ENCODE data around the gene GOLGA6L24. TPM values are rescaled to one million over a fixed set of nuclear protein-coding genes. Genes with fewer than 3 reads are reported as not detected.
A peak's percentile ranks its signal among the peaks of the same experiment; 100 is the strongest.
"Not testable (repeated sequence)": the region's sequence is repeated elsewhere in the genome, so short reads cannot be mapped to it uniquely, and the experiment has no call there.

Gene GOLGA6L24
- not detected in 2 replicates for total RNA-seq (2014; rRNA removed; shearing (Covaris generic); ENCODE audit: low replicate concordance)

DNA sequence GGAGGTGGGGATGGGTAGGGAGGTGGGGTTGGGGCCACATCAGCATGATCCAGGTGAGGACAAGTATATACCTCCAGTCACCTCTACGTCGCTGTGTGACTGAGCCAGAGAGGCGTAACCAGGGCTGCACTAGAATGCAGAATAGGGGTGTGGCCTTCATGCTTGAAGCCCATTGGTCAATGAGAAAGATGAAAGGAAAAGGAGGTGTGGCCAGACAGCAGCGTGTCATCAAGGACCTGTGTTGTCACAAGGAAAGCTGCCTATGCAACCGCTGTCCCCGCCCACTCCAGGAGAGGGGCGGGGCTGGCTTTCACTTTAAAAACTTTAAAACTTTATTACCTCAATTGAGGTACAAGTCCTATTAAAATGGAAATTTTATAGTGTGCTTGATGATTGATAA lies at the start of gene GOLGA6L24:
Gene GOLGA6L24, minus strand, starts transcription at position 101 of the 400 bp plus-strand sequence. Its CDS starts 61 bp downstream, at position 40.
- DNase-seq, H3K4me3 ChIP-seq, H3K36me3 ChIP-seq, H3K9me3 ChIP-seq, H3K27me3 ChIP-seq: not testable (repeated sequence)

DNA sequence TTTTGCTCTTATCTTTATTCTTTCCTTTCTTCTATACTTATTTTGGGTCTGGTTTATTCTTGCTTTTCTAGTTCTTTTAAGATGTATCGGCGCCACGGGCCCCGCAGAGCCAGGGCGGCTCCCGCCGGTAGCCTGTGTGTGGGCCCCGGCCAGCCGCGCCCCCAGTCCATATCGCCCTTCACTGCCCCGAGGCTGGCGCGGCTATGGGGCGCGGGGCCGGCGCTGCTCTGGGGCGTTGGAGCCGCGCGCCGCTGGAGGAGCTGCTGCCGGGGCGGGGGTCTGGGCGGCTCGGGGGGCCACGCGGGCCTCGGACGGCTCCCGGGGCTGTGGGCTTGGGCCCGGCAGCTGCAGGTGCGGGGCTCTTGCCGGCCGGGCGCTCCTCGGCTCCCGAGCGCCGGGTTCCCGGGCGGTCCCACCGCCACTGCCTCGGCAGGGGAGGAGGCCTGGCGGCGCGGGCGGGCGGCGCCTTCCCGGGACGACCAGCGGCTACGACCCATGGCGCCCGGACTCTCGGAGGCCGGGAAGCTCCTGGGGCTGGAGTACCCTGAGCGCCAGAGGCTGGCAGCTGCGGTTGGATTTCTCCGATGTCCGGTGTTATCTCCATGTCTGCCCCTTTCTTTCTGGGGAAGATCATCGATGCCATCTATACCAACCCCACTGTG lies 45.0 kb upstream of the GOLGA6L24 start:
- H3K9me3 ChIP-seq, H3K4me3 ChIP-seq, H3K36me3 ChIP-seq, H3K27me3 ChIP-seq, DNase-seq: not testable (repeated sequence)

DNA sequence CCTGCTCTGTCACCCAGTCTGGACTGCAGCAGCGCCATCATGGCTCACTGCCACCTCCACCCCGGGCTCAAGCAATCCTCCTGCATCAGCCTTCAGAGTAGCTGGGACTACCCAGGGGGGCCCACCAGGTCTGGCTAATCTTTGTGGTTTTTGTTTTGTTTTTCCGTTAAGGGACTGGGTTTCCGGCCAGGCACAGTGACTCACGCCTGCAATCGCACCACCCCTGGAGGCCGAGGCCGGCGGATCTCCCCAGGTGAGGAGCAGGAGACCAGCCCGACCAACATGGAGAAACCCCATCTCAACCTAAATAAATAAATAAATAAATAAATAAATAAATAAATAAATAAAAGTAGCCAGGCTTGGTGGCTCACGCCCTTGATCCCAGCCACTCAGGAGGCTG lies 38.1 kb upstream of the GOLGA6L24 start:
- H3K36me3 ChIP-seq, H3K9me3 ChIP-seq, H3K4me3 ChIP-seq, DNase-seq, H3K27me3 ChIP-seq: not testable (repeated sequence)

GRCh38 chr15:28380053-28380452 lies 22.2 kb upstream of the GOLGA6L24 start:
- H3K36me3 ChIP-seq, H3K27me3 ChIP-seq: not testable (repeated sequence)
- DNase-seq = peak; percentile 62

GRCh38 chr15:28378364-28378763 lies 20.5 kb upstream of the GOLGA6L24 start, which contains the start of gene GOLGA8F:
Gene GOLGA8F, plus strand, starts transcription at chr15:28378664. Its CDS starts 98 bp downstream, at chr15:28378762.
- H3K4me3 ChIP-seq, H3K9me3 ChIP-seq, DNase-seq, H3K36me3 ChIP-seq, H3K27me3 ChIP-seq: not testable (repeated sequence)

More at GRCh38 chr15:28380053-28380452, 22.2 kb upstream of the GOLGA6L24 start:
- H3K9me3 ChIP-seq, H3K4me3 ChIP-seq: not testable (repeated sequence)

DNA sequence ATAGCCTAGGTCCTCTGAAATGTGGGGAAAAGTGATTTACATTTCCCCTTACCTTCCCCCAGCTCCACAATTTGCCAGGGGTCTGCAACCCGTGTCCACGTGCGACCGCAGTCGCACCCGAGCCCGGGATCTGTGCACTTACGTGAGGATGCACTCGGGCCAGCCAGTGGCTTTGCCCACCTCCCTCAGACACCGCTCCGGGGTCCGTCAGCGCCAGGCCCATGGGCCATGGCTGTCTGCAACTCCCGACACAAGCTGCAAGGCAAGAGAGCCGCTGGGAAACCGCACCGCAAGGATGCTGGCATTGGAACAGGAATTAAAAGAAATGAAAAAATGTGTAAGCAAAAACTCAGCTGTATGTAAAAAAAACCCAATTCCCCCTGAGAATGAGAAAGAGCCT lies 7.6 kb upstream of the GOLGA6L24 start:
- H3K9me3 ChIP-seq, H3K27me3 ChIP-seq, DNase-seq, H3K36me3 ChIP-seq, H3K4me3 ChIP-seq: not testable (repeated sequence)

DNA sequence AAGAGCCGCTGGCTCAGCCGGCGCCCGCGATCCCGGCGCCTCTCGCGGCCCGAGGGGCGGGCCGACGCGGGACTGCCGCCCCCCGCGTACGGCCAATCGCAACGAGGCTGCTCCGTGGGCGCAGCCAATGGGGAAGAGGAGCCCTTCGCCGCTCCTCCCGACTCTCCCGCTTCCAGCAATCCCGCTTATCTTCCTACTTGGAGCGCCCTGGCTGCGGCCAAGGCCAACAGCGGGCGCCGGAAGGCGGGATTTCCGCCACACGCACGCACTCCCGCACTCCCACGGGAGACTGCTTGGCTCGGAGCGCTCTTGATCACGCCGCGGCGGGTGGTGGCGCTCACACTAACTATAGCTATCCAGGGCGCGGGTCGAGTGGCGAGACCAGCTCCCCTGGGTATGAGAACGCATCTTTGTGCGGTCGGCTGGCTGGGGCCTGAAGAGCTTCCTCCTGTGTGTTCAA lies 35.7 kb downstream of the GOLGA6L24 start, which contains the start of gene HERC2:
Gene HERC2, minus strand, starts transcription at position 51 of the 460 bp plus-strand sequence. CDS start 746 bp downstream, outside the sequence.
- not testable (repeated sequence) for DNase-seq

GRCh38 chr15:28321358-28322078 lies 36.4 kb downstream of the GOLGA6L24 start:
- H3K4me3 ChIP-seq = peak overlapping the region; percentile 50
- H3K9me3 ChIP-seq, H3K36me3 ChIP-seq, DNase-seq, H3K27me3 ChIP-seq: not testable (repeated sequence)

More for the DNA sequence above, 35.7 kb downstream of the GOLGA6L24 start, which contains the start of gene HERC2:
- not testable (repeated sequence) for H3K27me3 ChIP-seq, H3K9me3 ChIP-seq, H3K36me3 ChIP-seq
- peak within 1 kb of the TSS; percentile 50 for H3K4me3 ChIP-seq

GRCh38 chr15:28319725-28320124 lies 38.2 kb downstream of the GOLGA6L24 start:
- not testable (repeated sequence) for DNase-seq, H3K9me3 ChIP-seq, H3K4me3 ChIP-seq, H3K27me3 ChIP-seq
- peaks cover 18% of the 10 kb centered on the region for H3K36me3 ChIP-seq

DNA sequence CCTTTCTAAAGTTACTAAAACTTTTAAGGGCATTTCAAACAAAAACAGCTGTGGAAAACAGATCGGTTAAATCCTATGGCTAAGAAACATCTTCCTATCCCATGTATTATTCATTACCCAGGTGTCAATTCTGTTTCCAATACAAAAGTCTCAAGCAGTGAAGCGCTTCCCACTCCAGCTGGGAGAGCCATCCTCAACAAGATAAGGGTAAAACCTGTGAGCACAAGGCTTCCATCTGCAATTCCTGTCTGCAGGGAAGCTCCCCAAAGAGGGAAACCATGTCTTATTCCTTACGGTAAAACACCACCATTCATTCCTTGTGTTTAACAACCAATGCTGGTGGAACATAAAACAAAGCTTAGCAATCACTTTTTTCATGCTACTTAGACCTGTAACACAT lies 39.1 kb downstream of the GOLGA6L24 start:
- H3K4me3 ChIP-seq = not testable (repeated sequence)

DNA sequence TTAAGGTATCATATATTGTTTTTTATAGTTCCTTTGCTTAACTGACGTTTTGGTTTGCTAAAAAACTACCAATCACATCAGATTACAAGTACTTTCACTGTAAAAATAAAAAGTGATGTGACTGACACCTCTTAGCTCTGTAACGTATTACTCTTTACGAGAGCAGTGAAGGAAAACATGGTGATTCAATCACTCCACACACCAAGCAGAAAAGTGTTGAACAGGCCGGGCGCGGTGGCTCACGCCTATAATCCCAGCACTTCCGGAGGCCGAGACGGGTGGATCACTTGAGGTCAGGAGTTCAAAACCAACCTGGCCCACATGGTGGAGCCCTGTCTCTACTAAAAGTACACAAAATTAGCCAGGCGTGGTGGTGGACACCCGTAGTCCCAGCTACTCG lies 39.8 kb downstream of the GOLGA6L24 start:
- H3K4me3 ChIP-seq, H3K27me3 ChIP-seq, DNase-seq, H3K9me3 ChIP-seq: not testable (repeated sequence)
- peaks cover 22% of the 10 kb centered on the region for H3K36me3 ChIP-seq

More for the DNA sequence above, 39.1 kb downstream of the GOLGA6L24 start:
- peaks cover 19% of the 10 kb centered on the region for H3K36me3 ChIP-seq
- H3K27me3 ChIP-seq, DNase-seq, H3K9me3 ChIP-seq: not testable (repeated sequence)

GRCh38 chr15:28316958-28317357 lies 40.9 kb downstream of the GOLGA6L24 start:
- not testable (repeated sequence) for H3K9me3 ChIP-seq, H3K27me3 ChIP-seq, H3K4me3 ChIP-seq, DNase-seq
- H3K36me3 ChIP-seq = peaks cover 22% of the 10 kb centered on the region

DNA sequence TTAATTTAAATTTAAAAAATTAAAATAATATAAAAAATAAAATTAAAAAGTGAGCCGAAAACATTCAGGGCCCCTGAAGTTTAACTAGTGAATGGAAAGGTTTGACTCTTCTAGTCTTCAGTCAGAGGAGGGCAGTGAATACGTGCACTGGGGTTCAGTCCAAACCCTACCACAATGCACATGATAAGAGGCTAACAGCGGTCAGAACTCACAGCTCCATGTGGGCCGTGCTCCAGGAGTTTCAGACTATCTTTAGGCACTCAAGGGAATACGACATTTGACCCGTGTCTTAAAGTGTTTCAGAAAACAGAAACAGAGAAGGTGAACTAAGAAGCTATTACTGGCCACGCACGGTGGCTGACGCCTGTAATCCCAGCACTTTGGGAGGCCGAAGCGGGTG lies 47.4 kb downstream of the GOLGA6L24 start:
- not testable (repeated sequence) for H3K4me3 ChIP-seq, DNase-seq, H3K9me3 ChIP-seq, H3K27me3 ChIP-seq
- peaks cover 19% of the 10 kb centered on the region for H3K36me3 ChIP-seq

DNA sequence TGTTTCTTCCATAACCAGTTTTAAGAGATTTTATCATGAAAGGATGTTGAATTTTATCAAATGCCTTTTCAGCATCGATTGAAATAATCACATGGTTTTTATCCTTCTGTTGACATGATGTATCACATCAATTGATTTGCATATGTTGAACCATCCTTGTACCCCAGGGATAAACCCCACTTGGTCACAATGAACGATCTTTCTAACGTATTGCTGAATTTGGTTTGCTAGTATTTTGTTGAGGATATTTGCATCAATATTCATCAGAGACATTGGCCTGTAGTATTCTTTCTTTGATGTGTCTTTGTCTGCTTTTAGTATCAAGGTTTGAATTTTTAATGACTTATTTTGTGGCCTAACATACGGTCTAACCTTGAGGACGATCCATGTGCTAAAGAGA lies 49.2 kb downstream of the GOLGA6L24 start:
- not testable (repeated sequence) for H3K4me3 ChIP-seq, H3K27me3 ChIP-seq, H3K9me3 ChIP-seq, DNase-seq
- H3K36me3 ChIP-seq = peaks cover 10% of the 10 kb centered on the region
